ENCODE results near the gene CNOT4.

- TF ChIP-seq FOXK1 (CRISPR knock-in tag; IDR thresholded peaks at IDR 0.05) (no peak), TEAD1 (CRISPR knock-in tag; IDR thresholded peaks at IDR 0.05) (no peak), RELA (CRISPR knock-in tag; IDR thresholded peaks at IDR 0.05; ENCODE audit: borderline replicate concordance) (no peak), CTCF (IDR thresholded peaks at IDR 0.05) (no peak)
Observed at GRCh38 chr7:135342887-135343286, 167.0 kb downstream of the CNOT4 start.

Data from WTC11 (cell line).